GM21786 (cell line): ENCODE measurements around the gene LRBA.
A peak's percentile ranks its signal among the peaks of the same experiment; 100 is the strongest.

Experiments used
- ATAC-seq: cut with Tn5 transposase; IDR thresholded peaks from one replicate; pipeline ENCODE4 v1.9.1; 2021; ENCODE audit not compliant: unreplicated experiment

The LRBA gene

DNA sequence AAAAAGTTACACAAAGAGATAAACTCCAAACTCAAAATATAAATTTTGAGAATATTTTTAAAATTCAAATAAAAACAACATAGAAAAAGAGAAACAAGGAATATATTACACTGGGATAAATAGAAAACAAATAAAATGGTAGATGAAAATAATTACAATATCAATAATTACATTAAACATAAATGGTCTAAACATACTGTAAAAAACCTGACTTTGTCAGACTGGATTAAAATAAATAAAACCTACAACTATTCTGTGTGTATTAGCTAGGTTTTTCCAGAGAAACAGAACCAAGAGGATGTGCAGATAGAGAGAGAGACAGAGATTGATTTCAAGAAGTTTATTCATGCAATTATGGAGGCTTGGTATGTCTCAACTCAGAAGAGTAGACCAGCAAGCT is 126.5 kb downstream of the LRBA start:
- ATAC-seq, result no peak

DNA sequence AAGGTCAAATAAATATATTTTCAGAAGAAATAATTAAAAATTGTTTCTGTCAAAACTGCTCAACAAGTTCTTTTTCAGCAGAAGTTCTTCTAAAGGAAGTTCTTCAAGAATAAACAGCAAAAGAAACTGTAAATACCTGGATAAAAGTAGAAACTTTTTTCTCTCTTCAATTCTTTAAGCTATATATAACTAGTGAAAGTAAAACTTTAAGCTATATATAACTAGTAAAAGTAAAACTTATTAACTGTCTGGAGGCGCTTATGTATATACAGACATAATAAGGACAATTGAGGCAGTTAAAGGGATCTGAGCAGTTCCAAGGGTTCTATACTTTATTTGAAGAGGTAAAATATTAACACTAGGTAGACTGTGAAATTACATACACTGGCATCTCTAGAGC is 126.9 kb downstream of the LRBA start:
- peak; percentile 32 for ATAC-seq

- ATAC-seq, result no peak
Observed at GRCh38 chr4:150886597-150886996, 128.5 kb downstream of the LRBA start.

DNA sequence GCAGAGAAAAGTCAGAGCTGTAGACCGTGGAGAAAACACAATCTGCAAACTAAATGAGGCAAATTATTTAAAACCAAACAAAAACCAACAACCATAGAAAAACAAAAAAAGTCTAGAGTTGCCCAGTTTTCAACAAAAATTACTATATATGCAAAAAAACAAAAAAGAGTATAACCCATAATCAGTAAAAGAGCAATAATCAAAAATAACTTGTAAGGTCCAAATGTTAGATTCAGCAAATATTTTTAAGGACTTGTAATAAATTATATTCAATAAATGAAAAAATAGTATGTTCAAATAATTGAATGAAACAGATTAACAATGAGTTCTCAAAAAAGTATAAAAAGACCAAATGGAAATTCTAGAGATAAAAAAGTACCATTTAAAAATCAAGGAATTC is 130.5 kb downstream of the LRBA start:
- no peak for ATAC-seq

DNA sequence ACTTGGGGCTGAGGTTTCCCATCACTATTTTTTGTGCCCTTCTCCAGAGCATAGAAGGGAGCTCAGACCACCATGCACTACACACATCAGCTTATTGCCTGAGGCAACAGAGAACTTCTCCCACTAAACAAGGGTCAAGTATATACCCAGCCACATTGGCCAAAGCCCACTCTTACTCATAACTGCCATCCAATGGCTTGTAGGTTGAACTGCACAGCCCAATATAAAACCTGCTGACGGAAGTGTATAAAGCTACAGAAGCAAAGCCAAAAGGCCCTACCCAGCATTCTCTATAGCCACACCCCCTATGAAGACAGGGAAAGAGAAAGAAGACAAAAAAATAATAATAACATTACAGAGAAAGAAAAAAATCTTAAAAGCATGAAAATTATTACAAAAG is 139.7 kb downstream of the LRBA start:
- no peak for ATAC-seq

DNA sequence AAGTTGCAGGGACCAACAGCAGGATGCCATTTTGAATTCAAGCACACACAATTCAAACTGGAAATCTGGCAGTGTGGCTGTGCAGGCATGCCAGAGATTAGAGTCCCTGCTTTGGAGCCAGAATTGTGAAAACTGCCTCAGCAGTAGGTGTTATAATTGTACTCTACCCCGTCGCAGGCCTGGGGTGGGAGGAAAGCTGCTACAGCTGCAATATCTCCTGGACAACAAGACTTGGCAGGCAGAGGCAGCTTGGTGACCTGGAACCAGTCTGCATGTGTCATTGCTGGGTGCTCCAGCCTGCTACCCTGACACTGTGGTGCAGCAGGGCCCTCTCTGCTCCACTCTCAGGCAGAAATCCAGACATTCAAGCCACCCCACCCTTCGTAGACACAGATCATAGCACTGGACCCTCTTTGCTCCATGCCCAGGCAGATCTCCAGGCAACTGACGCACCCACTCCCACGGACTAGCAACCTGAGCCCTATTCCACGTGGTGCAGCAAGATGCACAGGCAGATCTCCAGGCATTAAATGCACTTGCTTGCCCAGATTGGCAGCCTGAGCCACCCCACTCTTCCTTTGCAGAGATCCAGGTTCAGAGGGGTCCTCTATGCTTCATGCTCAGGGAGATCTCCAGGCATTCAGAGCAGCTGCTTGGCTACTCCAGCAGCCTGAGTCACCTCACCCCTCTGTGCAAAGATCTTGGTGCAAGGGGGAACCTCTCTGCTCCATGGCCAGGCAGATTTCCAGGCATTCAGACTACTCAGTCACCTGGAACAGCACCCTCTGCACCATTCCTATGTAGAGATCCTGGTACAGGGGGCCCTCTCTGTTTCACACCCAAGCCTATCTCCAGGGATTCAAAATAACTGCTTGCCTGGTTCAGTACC is 140.5 kb downstream of the LRBA start:
- no peak for ATAC-seq

- peak; percentile 93 for ATAC-seq
Observed at GRCh38 chr4:150867148-150867547, 147.9 kb downstream of the LRBA start.

DNA sequence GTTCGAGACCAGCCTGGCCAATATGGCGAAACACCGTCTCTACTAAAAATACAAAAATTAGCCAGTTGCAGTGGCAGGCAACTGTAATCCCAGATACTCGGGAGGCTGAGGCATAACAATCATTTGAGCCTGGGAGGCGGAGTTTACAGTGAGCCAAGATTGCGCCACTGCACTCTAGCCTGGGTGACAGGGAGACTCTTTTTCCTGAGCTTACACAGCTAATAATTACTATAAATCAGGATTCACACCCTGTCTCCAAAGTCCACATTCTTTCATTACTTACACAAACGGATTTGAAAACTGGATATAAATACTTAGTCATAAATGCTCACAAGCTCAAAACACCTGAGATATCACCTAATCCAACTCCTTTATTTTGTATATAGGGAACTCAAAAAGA is 151.6 kb downstream of the LRBA start:
- ATAC-seq, result no peak

DNA sequence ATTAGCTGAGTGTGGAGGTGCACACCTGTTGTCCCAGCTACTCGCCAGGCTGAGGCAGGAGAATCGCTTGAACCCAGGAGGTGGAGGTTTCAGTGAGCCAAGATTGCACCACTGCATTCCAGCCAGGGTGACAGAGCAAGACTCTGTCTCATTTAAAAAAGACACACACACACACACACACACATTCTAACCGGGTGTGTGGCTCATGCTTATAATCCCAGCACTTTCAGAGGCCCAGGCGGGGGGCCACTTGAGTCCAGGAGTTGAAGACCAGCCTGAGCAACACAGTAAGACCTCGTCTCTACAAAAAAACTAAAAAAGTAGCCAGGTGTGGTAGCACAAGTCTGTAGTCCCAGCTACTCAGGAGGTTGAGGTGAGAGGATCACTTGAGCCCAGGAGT is 152.3 kb downstream of the LRBA start:
- no peak for ATAC-seq

- no peak for ATAC-seq
Observed at GRCh38 chr4:150859453-150859852, 155.6 kb downstream of the LRBA start.

GRCh38 chr4:150855981-150856510 is 159.0 kb downstream of the LRBA start:
- peak; percentile 50 for ATAC-seq

GRCh38 chr4:150854600-150854999 is 160.5 kb downstream of the LRBA start:
- ATAC-seq, result no peak

- no peak for ATAC-seq
Observed at GRCh38 chr4:150853882-150854281, 161.2 kb downstream of the LRBA start.

DNA sequence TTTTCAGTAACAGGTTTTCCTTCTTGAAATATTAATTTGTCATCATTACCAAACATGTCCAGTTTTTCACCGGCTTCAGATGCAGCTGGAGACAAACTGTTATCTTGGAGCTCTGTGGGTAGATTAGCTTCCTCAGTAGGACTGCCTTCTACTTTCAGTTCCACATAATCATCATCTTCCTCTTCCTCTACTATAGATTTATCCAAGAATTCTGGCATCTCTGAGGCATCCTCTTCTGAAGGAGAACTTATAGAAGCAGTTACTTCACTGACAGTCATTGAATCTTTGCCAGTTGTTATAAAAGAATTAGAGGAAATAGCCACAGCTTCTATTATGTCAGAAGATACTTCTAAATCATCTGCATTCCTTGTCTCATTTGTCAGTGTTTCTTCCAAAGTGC is 162.9 kb downstream of the LRBA start:
- no peak for ATAC-seq

DNA sequence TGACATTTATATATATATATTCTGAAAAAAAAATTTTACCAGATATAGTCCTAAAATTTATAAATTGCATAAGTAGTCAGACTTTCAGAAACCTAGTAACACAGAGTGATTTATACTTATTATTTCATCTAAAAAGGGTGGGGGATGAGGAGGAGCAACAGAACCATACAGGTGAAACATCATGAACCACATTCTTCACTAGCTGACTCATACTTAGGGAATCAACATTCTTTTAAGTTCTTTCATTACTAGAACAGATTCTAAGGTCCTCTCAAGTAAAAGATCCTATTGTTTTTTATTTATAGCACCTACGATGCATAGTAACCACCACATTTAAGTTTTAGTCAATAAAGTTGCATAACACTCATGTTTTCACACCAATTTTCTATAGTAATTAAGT is 166.1 kb downstream of the LRBA start:
- no peak for ATAC-seq

- peak; percentile 95 for ATAC-seq
Observed at GRCh38 chr4:150828159-150828558, 186.9 kb downstream of the LRBA start.

- no peak for ATAC-seq
Observed at GRCh38 chr4:150827226-150827625, 187.9 kb downstream of the LRBA start.

GRCh38 chr4:150826306-150826705 is 188.8 kb downstream of the LRBA start:
- ATAC-seq, result no peak

GRCh38 chr4:150822407-150822806 is 192.7 kb downstream of the LRBA start:
- no peak for ATAC-seq

- ATAC-seq, result no peak
Observed at GRCh38 chr4:150821641-150822040, 193.4 kb downstream of the LRBA start.

GRCh38 chr4:150820409-150820808 is 194.7 kb downstream of the LRBA start:
- ATAC-seq, result no peak

- ATAC-seq, result no peak
Observed at GRCh38 chr4:150818661-150819060, 196.4 kb downstream of the LRBA start.
